ENCODE measurements around the gene DGKQ.
"Not testable (repeated sequence)": the region's sequence is repeated elsewhere in the genome, so short reads cannot be mapped to it uniquely, and the experiment has no call there.

DGKQ gene

DNA sequence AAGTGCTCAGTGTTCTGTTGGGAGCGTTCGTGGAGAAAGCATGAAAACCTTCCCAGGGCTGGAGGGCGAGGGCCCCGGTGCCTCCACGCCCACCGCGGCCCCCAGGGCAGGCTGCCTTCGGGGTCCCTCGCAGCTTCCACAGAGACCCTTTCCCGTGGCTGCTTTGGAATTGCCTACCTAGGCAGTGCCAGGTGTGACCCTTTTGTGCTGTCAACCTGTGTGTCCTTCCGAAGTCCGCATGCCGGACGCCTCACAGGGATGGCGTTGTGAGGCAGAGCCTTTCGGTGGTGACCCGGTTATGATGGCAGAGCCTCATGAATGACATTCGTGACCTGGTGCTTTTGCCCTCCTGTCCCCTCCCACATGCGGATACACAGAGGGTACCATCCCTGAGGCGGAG lies 23.7 kb downstream of the DGKQ start:
- DNase-seq = no peak

DNA sequence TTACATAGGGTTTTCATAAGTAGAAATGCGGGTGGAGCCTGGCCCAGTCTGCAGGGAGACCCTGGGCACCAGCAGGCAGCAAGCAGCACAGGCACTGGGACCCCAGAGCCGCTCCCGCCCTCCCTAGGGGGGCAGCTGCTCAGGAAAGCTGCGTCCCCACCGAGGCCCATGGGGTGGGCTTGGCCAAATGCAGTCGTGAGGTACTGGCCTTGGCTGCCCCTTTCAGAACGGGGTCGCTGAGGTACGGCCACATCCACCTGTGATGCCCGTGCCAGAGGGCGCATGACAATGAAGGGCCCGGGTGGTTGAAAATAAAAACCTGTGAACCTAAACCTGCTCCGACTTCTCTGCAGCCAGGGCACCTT lies 24.5 kb downstream of the DGKQ start:
- DNase-seq = no peak

DNA sequence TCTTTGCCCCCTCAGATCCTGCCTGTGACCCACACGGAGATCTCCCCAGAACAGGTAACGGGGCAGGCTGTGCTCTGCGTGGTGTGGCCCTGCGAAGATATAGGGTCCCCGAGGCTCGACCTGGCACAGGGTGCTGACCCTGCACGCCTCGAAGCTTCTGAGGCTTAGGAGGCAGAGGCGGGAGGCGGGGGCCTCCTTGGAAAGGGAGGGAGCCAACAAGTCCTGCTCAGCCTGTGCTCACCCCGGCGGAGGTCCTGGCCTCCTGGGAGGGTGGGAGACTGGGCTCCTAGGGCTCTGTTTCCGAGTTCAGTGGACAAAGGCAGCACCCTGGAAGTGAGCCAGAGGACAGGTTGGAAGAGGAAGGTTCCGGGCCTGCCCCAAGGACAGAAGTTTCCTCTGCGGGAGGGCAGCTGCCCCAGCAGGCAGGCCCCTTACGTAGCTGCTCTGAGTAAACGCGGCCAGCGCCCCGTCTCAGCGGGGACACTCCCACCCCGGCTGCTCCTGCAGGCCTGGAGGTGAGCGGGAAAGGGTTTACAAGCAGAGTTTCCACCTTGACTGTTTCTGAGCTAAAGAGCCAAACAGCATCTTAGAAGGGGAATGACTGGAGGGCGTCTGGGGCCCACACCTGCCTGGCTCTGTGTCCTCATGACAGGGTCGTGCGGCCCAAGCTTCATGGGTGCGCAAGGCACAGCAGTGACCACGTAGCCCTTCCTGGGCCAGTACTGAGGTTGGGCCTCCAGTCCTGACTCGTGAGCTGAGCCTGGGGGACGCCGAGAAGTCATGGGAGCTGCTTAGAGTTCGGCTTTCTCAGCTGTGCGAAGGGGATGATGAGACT lies 25.1 kb downstream of the DGKQ start:
- DNase-seq = no peak

DNA sequence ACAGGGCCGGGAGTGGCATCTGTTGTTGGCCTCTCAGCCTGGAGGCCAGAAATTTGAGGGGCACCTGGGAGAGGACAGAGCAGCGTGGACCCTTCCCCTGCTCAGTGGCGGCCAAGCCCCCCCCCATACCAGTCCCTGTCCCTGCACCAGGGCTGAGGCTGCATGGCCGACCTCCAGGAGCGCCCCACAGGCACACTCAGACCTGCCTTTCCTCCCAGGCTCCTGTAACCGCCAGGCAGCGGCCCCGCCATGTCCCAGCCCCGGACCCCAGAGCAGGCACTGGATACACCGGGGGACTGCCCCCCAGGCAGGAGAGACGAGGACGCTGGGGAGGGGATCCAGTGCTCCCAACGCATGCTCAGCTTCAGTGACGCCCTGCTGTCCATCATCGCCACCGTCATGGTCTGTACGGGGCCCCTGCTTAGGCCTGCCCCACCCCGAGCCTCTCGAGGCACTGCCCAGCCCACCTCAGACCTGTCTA lies 25.8 kb downstream of the DGKQ start:
- DNase-seq = no peak

DNA sequence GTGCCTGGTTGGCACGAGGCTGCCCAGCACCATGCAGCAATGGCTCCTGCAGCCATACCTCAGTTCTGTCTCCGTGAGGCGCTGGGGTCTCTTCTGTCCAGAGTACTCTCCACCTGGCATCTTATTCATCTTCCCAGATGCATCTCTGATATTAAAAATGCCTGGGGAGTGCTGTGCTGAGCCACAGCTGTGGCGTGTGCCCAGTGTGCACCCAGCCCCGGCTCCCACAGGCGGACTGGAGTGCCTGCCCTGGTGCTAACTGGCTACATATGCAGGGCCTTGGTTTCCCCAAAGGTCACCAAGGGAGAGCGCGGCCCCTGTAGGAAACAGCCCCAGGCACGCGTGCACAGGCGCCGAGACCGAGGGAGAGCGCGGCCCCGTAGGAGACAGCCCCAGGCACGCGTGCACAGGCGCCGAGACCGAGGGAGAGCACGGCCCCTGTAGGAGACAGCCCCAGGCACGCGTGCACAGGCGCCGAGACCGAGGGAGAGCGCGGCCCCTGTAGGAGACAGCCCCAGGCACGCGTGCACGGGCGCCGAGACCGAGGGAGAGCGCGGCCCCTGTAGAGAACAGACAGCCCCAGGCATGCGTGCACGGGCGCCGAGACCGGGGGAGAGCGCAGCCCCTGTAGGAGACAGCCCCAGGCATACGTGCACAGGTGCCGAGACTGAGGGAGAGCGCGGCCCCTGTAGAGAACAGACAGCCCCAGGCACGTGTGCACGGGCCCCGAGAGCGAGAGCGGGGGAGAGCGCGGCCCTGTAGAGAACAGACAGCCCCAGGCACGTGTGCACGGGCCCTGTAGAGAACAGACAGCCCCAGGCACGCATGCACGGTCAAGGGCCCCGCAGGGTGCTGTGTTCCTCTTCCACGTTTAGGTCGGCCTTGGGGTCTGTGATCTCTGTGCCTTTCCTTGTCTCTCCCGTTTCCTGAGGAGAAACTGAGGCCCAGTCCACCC lies 26.6 kb downstream of the DGKQ start:
- no peak for DNase-seq

DNA sequence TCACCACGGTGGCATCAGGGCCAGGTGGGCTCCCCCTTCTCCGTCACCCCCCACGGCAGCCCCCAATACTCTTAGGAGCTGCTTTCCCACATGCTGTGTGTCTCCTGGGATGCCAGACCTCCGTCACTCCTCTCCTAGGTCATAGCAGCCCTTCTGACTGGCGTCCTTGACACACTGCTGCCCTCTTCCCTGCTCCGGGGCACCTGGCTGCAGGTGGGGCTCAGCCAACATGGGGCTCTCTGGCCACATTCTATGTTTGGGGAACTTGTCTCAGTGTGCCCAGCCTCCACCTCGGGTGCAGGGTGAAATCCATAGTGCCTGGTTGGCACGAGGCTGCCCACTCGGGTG lies 27.3 kb downstream of the DGKQ start:
- DNase-seq = no peak

DNA sequence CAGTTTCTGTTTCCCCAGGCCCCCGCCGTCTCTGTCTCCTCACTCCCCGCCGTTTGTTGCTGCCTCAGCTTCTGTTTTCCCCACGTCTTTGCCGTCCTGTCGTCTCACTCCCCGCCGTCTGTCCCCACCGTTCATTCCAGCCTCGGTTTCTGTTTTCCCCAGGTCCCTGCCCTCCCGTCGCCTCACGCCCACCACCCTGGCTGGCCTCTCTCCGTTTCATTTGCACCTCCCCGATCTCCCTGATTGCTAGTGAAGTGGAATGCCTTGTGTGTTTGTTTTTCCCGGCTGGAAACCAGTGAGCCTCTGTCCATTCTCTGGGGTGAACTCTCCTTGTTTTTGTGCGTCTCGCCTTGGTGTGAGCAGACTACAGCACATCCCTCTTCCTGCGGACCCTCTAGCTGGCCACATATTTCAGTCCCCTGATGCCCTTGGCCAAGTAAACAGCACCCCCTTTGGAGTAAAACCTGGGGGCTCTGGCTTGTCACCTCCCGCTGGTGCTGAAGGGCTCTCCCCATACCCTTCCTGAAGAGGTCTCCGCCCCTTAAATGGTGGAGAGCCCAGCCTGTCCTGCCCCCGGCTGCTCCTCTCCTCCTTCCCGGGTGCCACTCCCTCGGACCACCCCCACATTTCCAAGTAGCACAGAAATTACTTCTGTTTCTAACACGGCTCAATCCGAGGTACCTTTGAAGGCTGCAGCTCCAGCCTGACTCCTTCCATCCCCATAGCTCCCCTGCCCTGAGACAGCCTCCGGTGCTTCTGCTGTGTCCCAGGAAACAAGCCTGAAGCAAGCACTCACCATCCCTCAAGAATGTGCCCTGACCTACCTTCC lies 27.9 kb downstream of the DGKQ start:
- DNase-seq = no peak

DNA sequence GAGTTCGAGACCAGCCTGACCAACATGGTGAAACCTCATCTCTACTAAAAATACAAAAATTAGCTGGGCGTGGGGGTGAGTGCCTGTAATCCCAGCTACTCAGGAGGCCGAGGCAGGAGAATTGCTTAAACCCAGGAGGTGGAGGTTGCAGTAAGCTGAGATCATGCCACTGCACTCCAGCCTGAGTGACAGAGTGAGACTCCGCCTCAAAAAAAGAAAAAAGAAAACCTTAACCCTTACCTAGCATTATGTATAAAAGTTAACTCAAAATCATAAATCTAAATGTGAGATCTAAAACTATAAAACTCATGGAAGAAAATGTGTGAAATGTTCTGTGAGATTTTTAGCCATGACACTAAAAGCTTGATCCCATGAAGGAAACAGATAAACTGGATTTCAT lies 33.9 kb downstream of the DGKQ start:
- not testable (repeated sequence) for DNase-seq

DNA sequence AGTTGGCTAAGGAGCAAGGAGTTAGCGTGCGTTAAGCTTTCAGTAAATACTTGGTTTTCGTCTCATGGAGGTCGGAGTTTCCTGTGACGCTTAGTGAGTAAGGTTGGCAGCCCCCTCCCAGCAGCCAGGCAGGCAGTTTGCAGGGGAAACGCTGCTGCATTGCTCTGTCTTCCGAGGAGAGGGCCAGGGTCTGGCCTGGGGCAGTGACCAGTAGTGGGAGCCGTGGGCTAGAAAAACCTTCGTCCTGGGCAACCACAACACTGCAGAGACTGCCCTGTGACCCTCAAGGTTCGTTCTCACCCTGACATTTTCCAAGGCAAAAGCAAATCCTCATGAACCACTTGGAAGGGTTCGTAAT lies 40.7 kb downstream of the DGKQ start:
- DNase-seq = no peak

DNA sequence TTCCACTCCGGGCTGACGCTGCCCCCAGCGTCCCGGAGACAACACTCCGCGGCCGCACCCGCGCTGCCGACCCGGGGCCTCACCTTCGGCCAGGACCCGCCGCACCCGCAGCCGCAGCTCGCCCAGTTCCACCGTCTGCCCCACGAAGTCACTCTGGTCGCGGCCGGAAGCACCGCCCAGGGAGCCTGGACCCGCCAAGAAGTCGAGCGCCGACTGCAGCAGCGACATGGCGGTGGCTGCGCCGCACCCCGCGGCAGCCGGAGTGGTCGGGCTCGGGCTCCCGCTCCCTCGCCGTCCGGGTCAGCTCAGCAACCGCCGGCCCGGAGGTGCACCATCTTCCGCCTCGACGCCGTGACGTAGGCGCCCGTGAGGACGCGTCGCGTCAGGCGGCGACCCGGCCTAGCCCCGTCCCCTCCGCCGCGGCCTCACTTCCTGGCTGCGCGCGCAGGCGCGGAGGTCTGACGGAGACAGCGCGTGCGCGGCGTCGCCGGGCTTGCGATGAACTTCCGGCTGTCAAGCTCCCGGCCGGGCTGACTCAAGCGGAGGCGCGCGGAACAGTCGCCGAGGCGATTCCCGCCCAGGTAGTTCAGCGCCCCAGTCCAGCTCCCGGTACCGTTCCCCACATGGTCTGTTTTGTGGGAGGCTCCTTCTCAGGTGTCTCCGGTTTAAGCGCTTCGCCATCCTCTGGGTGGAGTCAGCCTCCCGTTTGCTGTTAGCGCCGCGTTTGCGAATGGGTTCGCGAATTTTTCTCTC lies 41.2 kb downstream of the DGKQ start, which contains the start of the genes GAK and TMEM175:
Gene GAK, minus strand, starts transcription at position 357 of the 753 bp plus-strand sequence. Its CDS starts 129 bp downstream, at position 228.
Gene TMEM175, plus strand, starts transcription at position 501 of the 753 bp plus-strand sequence. CDS start 15,280 bp downstream, outside the sequence.
- peak; percentile 94 for DNase-seq

DNA sequence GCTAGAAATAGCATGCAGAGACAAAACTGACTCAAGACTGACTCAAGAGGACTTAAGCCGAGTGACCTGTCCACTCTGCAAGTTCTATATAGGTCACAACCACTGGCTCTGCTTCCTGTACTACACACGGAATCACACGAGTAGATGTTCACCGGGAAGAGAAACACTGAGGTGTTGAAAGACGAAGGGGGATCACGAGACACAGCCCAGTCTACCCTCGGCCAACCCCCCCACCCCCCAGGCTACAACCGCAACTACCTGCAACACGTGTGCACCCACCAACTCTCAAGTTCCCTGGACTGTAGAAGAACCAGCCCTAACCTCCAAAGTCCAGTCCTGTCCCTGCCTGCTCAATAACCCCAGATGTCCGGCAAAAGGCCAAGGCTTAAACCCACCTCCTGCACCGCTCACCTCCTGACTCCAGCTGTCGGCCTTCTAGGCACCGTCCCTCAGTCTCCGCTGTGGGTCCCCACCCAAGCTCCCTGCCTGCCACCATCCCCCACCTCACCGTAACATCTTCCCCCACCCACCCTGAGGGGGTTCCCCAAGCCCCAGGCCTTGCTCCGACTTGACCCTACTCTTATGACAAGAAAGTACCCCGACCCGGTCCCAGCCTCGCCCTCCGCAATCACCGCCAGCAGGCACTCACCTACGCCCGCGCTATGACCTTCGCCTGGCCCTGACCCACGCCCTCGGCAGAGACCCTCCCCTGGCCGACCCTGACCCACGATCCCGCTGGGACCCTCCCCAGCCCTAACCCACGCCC lies 42.0 kb downstream of the DGKQ start:
- DNase-seq = no peak

DNA sequence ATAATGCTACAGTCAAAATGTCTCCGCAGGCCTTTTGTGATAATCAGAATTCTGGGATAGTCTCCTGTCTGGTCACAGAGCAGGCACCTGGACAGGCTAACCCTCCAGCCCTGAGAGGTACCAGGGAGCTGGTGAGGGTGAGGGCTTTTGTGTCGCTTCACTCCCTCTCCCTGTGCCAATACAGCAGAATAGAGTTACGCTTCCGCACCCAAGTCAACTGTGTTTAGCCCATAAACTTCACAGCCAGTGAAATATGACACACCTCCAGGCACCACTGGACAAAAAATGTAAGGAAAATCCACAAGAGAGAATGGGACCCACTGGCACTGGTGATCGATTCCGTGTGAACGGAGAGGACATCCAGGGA lies 42.6 kb downstream of the DGKQ start:
- DNase-seq = no peak

DNA sequence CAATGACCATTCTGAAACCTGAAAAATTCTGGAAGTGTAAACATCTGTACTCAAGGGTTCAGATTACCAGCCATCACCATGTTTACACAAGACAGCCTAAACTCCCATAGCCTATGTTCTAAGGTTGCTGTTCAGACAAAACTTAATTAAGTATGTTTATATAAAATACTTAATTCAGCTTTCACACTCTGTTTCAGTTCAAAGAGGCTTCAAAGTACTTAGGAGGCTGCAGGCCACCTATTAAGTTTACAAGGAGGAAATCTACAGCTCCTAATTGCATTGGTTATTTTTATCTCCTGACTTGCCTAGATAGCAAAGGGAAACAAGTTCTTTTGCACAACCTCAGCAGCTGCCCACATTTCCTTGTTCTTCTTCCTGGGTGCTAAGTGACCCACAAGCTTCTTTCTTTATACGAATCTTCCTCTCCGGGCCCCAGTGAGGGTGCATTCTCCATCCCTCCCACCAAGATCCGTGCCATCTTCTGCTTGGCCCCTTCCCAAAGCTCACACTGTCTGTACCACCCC lies 43.3 kb downstream of the DGKQ start:
- DNase-seq = no peak

DNA sequence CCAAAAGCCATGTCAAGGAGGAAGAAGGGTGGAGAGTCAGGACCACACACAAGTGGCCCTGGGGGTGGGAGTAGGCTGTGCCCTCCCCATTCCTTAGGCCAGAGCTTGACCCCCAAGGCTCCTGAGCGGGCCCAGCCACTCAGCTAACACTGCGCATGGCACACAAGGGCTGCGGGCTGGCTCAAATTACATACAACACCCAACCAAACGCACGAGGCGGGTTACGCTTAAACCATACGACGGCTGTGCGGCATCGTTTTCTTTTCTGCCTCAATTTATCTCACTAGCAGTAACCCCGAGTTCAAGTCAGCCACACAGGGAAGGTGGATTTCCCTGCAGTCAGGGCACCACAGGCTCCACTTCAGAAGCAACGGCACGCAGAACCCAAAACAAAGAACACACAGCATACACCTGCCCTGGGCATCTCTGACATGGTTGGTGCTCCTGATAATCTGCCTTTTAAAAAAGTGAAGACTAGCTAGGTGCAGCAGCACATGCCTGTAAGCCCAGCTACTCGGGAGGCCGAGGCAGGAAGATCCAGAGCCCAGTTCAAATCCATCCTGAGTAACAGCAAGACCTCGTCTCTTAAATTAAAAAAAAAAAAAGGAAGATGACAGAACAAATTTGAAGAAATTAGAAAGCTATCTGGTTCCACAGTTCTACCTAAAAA lies 44.1 kb downstream of the DGKQ start:
- no peak for DNase-seq

DNA sequence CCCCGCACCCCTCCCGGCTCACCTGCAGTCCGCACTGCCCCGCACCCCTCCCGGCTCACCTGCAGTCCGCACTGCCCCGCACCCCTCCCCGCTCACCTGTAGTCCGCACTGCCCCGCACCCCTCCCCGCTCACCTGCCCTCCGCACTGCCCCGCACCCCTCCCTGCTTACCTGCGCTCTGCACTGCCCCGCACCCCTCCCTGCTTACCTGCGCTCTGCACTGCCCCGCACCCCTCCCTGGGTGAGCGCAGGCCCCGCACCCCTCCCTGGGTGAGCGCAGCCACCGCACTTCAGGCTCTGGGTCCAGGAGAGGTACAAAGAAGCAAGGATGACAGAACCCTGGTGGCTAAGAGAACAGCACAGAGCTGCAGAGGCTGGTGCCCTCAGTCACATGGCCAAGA lies 45.8 kb downstream of the DGKQ start:
- DNase-seq = not testable (repeated sequence)

DNA sequence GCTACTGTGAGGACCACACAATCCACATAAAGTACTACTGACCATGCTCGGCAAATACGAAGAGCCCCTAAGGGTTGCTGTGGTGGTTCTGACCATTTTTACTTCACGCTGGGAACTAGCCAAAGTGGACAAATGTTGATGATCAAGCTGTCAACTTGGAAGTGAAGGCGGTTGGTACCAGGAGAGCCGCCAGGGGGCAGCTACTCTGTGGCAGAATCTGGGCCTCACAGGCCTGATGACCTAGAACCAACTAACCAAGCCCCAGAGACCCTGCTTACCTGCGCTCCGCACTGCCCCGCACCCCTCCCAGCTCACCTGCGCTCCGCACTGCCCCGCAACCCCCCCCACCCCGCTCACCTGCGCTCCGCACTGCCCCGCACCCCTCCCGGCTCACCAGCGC lies 46.8 kb downstream of the DGKQ start:
- no peak for DNase-seq

DNA sequence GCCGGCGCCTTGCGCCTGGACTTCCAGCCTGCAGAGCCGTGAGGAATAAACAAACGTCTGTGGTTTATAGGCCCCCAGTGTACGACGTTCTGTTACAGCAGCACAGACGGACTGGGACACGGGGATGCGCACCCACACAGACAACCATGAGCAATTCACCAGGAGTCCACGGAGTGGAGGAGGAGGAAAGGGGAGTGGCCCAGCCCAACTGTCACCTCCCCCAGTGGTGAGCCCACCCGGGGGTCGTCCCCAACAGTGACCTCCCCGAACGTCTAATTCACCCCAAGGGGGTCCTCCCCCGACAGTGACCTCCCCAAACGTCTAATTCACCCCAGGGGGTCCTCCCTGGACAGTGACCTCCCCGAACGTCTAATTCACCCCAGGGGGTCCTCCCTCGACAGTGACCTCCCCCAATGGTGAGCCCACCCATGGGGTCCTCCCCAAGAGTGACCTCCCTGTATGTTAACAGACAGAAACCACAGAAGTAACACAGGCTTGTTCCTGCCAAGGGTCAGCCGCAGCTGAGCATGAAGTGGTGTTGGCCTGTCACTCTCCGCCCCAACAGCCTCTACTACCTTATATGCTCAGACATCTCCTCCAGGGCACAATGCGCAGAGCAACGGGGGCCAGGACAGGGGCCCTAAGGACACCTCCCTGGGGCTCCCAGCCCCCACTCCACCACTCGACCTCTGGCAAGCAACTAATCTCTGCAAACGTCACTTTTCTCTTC lies 47.4 kb downstream of the DGKQ start:
- no peak for DNase-seq

DNA sequence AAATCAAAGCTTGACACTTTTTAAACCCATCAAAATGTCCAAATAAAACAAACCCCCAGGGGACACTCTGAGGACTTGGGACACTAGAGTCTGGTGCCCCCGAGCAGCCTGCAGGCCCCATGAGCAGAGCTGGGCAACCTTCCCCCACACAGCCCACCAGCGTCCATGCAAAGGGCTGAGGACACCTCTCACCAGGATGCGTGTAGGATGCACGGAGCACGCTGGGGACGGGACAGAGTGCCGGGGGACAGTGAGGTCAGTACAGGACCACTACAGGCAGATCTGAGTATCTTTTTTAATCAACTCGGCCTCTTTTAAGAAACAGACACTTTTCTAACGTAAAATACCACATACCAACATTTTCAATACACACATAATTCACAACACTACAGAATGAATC lies 48.2 kb downstream of the DGKQ start:
- no peak for DNase-seq

All from effector CD8-positive, alpha-beta T cell (primary cell).